NCI-H526 (cell line): ENCODE results near the gene ANKRD12.
"Not testable (repeated sequence)": the region's sequence is repeated elsewhere in the genome, so short reads cannot be mapped to it uniquely, and the experiment has no call there.

Experiments
- DNase-seq, 2 experiments: peaks; one replicate each; lab custom pipeline; 2025; lab: John Stamatoyannopoulos, UW

ANKRD12 gene

DNA sequence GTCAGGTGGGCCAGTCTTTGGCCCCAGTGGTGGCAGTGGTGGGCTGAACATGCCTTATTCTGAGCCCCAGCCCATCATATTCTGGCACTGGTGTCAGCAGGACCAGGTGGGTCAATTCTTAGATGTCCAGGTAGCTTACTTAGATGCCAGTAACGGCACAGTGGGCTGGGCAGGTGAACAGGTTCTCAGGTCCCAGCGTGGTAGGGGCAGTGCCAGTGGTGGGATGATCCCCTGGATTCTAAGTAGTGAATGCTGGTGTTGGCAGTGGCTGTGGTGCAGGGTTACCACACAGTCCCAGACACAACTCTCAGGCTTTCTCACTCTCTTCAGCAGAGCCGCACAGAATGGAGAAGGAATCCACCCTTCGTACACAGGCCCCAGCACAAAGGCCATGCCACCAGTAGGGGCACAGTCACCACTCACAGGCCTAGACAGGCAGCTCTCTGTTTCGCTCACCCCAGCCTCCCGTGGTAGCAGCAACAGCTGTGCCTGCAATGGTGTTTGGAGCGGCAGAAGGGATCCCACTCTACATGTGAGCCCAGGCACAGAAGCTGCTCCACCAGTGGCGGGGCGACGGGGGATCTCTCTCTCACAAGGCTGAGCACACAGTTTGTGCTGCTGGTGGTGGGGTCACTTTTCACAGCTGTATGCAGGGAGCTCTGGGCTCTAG, 97.3 kb downstream of the ANKRD12 start:
- DNase-seq = no peak

DNA sequence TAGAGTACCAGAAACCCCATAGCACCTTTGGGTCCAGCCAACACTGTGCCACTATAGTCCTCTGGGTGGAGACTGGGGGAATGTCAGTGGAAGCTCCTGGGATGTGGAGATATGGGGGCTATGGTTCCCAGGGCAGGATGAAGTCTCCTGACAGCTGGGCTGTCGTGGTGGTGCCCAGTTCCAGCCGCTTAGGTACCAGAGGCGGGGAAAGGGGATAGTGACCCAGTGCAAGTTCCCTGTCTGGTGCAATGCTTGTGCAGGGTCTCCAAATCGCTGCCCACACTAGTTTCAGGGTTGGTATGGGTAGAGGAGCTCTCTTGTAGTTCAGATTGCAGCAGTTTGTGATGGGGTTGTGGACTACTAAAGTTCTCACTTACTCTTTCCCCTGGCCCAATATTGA, 97.9 kb downstream of the ANKRD12 start:
- DNase-seq = no peak

DNA sequence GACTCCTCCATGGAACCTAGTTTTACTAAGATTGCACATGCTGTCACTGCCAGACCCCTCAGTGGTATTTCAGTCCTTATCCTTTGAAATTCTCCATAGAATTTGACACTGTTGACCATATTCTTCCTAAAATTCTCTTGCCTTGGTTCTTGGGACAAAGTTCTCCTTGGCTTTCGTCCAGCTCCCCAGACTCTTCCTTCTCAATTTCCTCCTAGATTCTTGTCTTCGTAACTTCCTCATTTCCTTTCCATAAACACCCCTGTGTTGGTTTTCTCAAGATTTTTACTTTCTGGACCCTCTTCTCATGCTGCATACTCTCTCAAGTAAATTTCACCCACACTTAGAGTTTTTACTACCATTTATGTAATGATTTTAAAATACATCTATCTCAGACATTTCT, 101.4 kb downstream of the ANKRD12 start:
- DNase-seq = no peak

DNA sequence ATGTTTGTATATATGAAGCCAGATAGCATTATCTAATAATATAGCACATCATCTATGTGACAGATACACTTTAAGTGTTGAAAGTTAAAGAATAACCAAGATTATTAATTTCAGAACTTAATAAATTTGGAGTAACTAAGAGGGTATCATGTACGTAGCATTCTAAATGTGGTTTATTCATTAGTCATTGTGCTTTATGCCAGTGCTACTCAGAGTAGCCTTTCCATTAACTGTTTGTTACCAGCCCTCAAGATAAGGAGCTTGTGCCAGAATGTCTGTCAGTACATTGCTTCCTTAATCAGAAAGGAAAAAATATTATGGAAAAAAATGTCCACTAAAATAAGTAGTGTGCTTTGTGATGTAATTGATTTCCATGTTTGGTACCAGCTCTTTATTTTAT, 103.1 kb downstream of the ANKRD12 start:
- no peak for DNase-seq

DNA sequence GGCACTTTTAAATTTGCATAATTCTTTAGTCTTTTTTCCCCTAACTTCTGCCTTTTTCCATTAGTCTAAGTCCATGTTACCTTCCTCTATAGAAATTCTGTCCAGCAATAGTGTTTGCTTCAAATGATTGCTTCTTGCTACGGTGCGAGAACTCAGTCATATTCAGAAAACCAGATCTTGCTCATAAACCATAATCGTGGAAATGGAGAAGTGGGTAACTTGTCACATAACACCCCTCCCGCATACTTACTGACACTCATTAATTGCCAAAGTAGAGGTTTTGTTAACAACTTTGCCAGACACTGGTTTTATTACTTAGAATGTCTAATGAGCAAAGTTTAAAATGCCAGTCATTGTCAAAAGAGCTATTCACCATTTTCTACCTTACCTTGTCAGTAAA, 103.7 kb downstream of the ANKRD12 start:
- no peak for DNase-seq

DNA sequence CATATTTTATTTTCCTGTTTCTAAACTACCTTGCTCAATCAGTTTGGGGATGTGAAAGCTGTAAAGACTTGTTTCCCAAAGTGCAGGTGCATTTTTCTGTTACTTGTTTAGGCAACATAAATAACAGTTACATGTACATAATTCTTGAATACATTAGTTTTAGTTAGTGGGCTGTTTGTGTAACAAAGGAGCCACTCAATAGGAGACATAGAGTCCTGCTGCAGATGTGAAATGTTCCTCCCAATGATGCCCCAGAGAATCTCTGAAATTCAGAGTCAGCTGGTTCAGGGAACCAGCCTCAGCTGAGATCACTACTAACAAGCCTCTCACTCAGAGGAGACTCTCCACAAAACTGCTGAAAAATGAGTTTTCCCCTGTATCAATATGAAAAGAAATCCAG, 106.4 kb downstream of the ANKRD12 start:
- no peak for DNase-seq

DNA sequence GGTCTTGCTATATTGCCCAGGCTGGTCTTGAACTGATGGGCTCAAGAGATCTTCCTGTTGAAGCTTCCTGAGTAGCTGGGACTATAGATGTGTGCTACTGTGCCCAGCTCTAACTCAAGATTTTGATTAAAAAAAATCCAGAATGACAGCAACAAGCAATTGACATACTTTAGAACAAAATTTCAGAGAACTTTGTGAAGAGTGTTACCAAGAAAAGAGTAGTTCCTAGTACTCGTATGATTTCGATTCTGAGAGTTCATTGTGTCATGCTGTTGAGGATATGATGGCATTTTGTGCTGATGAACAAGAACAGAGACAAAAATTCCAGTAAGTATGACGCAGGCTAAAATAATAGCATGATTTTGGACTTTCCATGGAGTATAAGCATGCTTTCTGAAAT, 107.8 kb downstream of the ANKRD12 start:
- DNase-seq = no peak

DNA sequence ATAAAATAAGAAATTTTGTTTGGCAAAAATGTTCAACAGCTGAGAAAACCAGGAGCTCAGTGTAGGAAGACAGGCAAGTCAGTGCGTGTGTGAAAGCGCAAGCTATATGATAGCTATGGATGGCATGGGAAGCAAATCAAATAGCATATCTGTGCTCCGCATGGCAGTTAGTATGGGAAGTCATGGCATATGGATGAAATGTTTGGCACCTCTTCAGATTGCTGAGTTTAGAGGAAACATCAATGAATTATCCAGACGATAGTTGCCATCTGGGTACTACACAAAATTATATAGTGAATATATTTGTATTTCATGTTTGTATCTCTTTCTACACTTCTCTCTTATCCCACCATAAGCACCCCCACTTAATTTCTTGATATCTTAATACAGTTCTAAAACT, 112.1 kb downstream of the ANKRD12 start:
- DNase-seq = no peak

DNA sequence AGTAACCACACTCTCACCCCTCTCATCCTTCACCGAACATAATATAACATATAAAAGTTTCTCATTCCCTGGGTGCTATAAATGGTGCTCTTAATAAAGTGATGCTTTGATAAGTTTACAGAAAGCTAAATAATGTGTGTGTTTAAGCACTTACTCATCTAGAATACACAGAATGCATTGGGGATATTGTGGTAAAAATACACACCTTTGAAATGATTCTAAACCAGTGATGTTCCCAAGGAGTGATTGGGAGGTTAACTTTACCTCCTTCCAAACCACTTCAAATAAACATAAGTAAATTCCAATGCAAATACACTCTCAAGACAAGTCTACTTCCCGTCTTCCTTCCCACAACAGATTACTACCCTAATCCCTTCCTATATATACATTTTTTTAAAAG, 112.7 kb downstream of the ANKRD12 start:
- DNase-seq = no peak

DNA sequence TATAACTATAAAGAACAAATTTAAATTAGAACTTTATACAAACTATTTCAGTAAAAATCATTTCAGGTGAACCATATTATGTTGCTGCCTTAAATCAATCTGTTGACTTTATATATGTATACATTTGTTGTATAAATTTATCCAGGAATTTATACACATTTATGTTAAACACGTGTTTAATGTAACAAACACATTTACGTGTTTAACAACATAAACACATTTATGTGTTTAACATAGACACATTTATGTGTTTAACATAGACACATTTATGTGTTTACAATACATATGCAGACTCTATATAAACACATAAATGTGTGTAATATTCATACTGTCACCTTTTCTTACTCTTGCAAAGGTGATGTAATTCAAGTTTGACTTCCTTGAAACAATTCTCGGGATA, 122.6 kb downstream of the ANKRD12 start:
- no peak for DNase-seq

DNA sequence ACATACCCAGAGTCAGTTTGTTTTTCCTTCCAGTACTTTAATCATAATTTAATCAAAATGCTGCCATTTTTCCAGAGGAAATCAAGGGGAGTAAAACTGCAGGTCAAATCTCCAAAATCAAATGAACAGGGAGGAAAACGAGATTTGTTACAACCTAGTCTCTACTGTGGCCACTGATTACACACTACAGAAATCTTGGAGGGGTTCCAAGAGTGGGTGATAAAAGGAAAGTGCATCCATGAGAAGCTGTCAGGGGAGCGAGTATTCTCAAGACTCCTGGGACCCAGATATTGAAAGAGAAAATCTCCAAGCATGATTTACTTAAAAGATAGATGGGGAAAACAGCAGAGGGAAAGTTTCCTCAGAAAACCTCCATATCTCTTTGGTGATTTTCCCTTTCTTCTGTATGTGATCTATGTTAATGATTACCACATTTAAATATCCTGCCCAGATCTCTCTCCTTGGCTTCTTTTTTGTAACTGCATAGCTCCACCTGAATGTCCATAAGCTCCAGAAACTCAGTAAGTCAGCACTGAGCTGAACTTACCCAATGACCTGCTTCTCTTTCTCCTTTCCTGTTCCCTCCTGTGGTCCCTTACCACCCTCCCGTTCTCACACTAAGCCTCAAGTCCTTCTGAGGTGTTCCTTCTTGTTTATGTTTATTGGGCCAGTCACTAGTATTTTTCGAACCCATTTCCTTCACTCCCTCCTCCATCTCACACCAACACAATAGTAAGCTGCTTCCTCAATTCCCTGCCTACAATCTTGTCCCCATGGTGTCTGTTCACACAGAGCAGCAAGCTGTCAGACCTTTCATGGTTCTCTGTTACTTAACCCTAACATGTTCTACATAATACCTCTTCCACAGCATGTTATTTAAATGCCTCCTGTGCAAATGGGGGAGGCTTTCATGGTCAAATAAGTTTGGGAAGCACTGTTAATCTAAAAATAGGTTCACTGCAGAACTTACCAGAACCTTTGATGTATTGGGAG, 124.1 kb downstream of the ANKRD12 start:
- no peak for DNase-seq

DNA sequence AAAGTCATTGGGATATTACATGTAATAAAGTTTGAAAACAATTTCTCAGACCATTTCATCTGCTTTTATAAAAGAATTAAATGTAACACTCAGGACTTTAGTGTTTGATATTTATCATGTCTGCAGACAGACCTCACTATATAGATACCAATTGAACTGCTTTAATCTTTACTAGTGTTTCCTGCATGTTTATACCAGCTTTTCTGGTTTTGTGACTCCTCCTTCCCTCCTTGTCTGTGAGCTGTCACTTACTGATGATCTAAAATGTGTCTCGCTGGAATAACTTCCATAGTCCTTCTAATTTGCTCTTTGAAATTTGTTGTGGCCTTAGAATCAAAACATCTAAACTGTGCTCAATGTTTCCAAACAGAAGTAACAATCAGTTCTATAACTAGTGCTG, 126.7 kb downstream of the ANKRD12 start:
- DNase-seq = no peak

DNA sequence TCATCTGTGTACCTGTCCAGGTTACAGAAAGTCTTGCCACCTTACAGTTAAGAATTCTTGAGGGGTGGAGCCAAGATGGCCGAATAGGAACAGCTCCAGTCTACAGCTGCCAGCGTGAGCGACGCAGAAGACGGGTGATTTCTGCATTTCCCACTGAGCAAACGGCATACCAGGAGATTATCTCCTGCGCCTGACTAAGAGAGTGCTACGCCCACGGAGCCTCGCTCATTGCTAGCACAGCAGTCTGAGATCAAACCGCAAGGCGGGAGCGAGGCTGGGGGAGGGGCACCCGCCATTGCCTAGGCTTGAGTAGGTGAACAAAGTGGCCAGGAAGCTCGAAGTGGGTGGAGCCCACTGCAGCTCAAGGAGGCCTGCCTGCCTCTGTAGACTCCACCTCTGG, 128.2 kb downstream of the ANKRD12 start:
- DNase-seq = not testable (repeated sequence)

DNA sequence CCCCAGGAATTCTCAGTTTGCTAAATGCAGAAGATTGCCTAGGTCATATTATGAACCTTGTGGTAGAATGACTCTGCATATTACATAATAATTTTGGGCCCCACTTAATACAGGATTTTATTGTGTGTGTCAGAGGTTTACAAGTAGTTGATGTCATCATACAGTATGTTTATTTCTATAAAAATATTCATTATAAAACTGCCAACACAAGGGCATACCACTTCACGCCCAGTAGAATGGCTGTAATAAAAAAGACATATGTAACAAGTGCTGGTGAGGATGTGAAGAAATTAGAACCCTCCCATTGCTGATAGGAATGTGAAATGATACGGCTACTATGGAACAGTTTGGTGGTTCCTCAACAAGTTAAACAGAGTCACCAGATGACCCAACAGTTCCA, 136.6 kb downstream of the ANKRD12 start:
- DNase-seq = no peak

DNA sequence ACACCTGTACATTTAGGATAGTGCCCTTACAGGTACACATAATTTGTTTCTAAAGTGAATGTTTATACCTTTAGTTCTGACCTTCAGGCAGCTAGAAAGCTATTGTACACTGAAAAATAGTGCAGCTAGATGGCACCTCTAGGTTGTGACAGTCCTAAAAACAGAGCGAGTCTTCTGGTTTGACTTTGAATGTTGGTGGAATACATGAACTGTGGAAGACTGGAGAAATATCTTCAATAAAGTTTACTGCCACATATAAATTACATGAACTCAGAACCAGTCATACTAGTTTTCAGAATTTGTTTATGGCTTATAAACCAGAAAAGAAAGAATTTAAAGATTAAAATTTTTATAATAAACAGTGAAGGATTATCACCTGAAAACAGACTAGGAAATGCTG, 139.3 kb downstream of the ANKRD12 start:
- no peak for DNase-seq

DNA sequence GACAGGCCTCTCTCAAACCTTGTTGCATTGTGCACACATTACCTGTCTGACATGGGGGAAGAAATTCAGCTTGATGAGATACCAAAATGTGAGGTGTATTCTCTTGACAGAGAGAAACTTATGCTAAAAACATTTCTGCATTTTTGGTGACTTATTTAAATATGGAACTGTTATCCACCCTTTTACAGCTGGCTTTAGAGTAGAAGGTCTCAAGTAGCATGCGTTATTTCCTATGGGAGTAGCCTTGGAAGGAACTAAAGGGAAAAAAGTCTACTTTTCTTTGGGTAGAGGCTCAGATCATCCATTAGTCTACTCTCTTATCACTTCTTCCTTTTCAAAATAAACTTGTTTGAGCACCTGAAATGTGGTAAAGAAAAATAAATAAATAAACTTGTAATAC, 141.4 kb downstream of the ANKRD12 start:
- no peak for DNase-seq

DNA sequence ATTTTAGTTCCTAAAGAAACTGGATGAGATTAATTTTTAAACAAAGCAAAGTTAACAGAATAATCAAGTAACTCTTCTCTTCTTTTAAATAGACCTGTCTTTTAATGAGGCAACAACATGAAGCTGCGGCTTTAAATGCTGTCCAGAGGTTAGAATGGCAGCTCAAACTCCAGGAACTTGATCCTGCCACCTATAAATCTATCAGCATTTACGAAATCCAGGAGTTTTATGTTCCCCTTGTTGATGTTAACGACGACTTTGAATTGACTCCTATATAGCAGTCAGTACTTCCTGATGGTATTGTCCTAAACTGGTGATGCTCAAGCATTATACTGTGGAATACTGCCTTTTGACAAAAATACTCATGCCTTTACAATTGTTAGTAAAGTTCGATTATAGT, 144.3 kb downstream of the ANKRD12 start:
- DNase-seq = no peak

DNA sequence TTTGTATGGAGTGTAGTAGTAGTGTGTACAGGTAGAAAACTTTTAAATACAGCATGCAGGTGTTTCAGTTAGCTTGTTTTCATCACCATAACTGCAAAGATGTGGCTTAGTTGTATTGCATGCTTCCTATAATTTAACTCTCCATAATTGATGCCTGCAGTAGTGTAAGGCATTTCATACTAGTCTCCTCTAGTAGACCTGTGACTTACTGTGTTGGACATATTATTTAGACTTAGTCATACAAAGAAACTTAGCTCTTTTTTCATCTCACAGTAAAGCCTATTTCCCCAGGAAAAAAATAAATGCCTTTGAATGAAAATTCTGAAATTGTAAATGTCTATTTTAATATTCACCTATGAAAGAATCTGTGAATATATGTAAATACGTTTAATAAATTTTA, 145.2 kb downstream of the ANKRD12 start:
- DNase-seq = no peak

DNA sequence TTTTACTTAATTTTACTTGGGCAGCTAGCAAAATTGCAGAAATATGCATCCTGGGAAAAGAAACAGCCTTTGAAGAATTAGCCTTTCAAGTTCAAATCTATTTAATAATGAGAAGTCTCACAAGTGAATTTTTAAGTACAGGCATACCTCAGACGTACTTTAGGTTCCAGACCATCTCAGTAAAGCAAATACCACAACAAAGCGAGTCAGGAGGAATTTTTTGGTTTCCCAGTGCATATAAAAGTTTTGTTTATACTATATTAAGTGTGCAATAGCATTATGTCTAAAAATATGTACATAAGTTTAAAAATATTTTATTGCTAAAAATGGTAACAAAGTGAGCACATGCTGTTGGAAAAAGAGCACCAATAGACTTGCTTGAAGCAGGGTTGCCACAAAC, 147.2 kb downstream of the ANKRD12 start:
- DNase-seq = no peak

DNA sequence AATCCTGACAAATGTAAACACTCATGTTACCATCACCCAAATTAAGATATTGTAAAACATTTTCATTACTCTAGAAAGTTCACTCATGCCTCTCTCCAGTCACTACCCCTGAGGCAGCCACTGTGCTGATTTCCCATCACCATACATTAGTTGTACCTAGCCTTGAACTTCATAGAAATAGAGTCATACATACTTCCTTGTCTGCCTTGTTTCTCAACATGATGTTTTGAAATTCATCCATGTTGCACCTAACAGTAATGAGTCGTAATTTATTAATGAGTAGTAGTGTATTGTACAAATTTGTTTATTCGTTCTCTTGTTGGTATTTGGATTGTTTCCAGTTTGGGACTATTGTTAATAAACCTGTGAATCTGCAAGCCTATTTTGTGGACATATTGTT, 149.0 kb downstream of the ANKRD12 start:
- no peak for DNase-seq

DNA sequence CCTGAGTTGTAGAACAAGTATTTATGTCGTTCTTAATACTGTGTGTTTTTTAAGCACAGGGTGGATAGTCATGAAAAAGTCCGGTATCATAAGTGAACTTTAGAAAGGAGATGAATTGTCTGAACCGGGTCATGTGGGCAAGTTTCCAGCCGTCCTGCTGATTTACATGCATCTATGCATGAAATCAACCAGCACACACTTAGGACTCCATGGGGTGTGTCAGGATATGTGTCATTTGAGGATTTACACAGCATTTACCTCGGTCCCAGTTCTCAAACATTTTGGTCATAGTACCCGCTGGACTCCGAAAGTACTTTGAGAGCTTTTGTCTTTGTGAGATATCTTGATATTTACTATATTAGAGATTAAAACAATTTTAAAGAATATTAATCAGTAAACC, 150.5 kb downstream of the ANKRD12 start:
- no peak for DNase-seq

DNA sequence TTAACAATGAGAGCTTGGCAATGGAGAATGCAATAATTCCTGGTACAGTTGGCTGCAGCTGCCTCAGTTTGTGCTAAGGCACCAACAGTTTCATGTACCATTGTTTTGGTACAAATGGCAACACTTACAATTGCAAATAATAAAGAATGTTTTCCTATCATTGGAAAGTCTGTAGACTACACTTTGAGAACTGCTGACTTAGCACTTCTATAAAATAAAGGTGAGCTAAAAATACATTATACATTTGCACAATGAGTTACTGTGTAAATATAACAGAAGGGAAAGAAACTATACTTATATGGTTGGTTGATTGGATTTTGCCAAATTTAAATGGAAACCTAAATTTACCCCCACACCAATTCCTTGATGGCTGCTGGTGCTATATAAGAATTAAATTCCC, 153.1 kb downstream of the ANKRD12 start:
- DNase-seq = no peak

DNA sequence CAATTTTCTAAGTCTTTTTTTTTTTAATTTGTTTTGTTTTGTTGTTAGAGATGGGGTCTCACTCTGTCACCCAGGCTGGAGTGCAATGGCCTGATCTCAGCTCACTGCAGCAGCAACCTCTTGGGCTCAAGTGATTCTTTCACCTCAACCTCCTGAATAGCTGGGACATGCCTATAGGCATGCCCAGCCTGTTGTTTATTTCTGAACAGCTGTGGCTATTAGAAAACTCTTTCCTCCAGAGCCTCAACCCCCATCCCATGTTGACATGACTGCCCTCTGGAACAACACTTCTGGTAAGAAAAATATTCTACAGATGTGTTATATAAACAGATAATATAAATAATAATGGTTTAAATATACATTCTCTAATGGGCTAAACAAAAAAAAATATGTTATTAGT, 153.6 kb downstream of the ANKRD12 start:
- no peak for DNase-seq

DNA sequence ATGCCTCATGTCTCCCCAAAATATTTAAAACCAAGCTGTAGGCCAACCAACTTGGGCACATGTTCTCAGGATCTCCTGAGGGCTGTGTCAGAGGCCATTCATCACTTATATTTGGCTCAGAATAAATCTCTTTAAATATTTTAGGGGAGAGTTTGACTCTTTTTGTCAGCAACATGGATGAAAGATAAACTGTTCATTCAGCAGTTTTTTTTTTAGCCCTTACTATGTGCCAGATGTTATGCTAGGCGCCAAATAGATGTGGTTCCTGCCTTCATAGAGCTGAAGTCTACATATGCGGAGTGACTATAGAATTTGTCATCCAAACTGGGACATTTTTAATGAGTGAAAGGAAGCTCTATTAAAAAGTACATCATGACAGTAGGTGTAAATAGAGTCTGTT, 155.5 kb downstream of the ANKRD12 start:
- DNase-seq = no peak
